ENCODE results near the gene SIAE.

Gene SIAE

GRCh38 chr11:124662106-124662505 lies 11.4 kb downstream of the SIAE start:
- no peak for DNase-seq (ENCODE audit: low spot score)

DNA sequence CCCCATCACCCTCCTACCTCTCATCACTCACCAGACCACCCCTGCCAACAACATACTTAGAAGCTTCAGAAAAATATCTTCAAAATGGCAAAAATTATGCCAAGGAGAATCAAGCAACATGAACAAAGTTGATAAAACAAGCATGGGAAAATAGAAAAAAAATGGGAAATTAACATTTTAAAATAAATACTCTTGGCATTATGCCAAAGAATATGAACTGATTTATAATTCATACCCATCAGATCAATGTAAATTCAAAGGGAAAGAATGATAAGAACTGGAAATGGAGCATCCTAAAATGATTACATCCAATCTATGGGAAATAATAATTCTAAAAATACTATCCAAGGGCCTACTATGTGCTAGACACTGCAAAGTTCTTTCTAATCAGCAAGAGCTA lies 12.0 kb downstream of the SIAE start:
- DNase-seq (ENCODE audit: low spot score): no peak

DNA sequence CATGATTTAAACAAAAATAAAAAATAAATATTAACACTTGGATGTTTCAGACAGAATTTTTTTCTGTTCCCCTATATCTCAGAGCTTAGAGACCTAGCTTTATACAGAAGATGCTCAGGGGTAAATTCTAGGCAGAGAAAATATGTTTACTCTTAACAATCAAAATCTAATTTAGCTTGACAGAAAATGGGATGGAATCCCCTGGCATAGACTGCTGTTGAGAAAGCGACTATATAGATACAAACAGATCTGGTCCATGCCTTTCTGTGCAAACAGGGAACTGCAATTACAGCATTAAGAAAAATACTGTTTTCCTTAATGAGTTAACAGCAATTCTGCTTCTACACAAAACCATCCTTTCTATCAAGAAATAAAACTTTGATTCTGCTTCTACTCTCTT lies 14.6 kb downstream of the SIAE start:
- DNase-seq (ENCODE audit: low spot score): no peak

GRCh38 chr11:124658501-124658900 lies 15.0 kb downstream of the SIAE start:
- DNase-seq (ENCODE audit: low spot score): no peak

- DNase-seq (ENCODE audit: low spot score): no peak
Observed at GRCh38 chr11:124657904-124658303, 15.6 kb downstream of the SIAE start.

DNA sequence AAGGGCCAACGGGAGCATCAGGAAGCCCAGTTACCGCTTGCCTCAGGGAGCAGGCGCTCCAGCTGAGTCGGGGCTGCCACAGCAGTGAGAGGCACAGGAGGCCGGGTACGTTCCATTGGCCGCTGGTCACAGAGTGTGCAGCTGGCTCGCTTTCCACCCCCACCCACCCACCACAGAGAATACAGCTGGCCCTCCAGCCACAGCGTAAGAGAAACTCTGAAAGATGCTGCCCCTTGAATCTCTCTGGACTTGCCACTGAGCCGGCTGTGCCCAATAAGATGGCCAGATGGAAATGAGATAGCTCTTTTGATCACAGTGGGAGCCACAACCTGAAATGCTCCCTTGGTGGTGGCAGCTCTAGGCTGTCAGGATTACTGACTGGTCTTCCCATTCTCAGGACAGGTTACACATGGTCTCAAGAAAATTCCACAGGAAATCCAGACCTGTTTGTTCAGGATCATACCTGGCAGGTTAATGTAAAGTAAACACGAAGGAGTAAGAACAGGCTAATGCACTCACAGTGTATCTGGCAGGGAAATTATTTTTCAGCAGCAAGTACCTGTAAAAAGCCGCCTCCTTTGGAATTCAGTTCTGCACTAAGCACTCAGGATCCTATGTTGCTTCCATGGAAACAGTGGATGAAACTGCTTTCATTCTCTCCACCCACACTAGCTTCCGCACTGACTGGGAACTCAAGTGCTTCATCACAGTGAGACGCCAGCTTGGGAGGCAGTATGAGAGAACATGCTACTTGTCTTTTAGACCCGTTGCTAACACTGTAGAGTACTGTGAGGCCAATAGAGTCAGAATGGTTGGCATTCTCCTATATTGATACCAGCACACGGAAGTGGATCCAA lies 16.5 kb downstream of the SIAE start:
- no peak for DNase-seq (ENCODE audit: low spot score)

GRCh38 chr11:124648610-124649009 lies 24.9 kb downstream of the SIAE start:
- no peak for DNase-seq (ENCODE audit: low spot score)

- DNase-seq (ENCODE audit: low spot score): no peak
Observed at GRCh38 chr11:124646148-124646547, 27.4 kb downstream of the SIAE start.

- DNase-seq (ENCODE audit: low spot score): peak; percentile 68
Observed at GRCh38 chr11:124644426-124645280, 28.9 kb downstream of the SIAE start.

- no peak for DNase-seq (ENCODE audit: low spot score)
Observed at GRCh38 chr11:124643605-124644425, 29.7 kb downstream of the SIAE start.

- no peak for DNase-seq (ENCODE audit: low spot score)
Observed at GRCh38 chr11:124643042-124643604, 30.4 kb downstream of the SIAE start.

DNA sequence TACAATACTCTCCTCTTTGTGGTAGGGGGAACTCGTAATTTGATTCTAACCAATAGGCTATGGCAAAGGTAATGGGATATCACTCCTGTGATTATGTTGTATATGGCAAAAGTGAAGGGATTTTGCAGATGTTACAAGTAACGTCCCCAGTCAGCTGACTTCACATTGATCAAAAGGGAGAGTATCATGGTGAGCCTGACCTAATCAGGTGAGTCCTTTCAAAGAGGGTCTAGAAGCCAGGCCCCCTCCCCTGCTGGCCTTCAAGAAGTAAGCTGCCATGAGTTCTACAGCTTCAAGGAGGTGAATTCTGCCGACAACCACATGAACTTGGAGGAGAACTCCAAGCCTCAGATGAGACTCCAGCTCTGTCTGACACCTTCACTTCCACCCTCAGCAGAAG lies 30.9 kb downstream of the SIAE start:
- no peak for DNase-seq (ENCODE audit: low spot score)

DNA sequence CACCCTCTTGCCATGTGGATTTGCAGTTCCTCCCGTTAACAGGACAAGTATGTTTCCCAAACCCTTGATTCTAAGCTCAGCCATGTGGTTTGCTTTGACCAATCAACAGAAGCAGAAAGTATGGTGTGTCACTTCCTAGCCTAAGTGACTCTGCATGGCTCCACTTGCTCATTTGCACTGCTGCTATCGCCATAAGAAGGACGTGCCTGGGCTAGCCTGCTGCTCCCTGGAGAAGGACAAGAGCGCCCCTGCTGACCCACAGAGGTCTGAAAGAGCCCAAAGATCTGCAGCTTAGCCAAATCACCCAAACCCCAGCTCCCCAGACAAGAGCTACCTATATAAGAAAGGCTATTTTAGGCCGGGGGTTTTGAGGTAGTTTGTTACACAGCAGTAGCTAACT lies 32.9 kb downstream of the SIAE start:
- no peak for DNase-seq (ENCODE audit: low spot score)

DNA sequence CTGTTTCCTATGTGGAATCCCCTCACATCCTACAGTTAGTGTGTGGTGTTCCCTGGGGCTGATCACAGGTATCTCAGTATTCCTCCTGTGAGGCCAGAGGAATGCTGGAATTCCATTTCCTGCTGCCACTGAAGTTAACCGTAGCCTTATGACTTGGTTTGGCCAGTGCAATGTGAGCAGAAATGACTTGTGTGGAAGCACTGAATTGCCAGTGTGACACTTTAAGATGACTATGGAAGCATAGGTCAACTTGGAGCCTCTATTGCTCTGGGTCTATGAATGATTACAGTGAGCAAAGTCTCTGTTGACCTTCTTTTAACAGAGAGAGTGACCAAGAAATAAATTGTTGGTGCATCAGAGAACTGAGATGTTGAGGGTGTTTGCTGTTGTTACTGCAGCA lies 34.4 kb downstream of the SIAE start:
- no peak for DNase-seq (ENCODE audit: low spot score)

- DNase-seq (ENCODE audit: low spot score): no peak
Observed at GRCh38 chr11:124638500-124638899, 35.0 kb downstream of the SIAE start.

DNA sequence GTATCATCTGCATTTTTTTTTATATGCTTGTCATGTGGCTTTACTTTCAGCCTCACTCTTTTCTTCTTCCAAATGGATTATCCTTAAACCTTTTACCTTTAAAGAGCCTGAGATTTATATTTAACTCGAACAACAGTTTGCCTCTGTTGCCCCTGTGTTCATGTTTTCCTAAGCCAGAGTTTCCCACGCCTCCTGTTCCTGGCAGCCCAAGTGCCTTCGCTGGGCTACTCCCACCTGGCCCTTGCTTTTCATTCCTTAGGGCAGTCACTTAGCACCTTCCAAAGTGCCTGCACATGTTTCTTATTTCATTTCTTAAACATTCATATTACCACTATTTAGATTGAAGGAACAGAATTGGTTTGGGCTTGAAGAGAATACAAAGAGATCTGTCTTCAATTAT lies 37.6 kb downstream of the SIAE start:
- DNase-seq (ENCODE audit: low spot score): no peak

DNA sequence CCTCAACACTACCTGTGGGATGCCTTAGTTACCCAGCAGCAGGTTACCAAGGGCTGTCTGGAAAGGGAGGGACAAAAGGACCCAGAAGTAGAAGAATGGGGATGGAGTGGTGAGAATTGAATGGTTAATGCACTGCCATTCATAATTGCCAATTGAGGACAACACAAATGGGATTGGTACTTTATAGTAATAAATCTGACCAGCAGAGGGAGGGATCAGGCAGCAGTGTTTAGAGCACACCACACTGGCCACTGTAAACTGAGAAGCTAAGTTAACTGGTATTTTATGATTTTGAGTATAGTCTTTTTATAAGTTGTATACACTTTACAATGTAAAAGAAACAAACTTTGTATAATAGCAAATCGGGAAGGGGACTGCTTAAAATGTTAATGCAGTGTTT lies 40.2 kb downstream of the SIAE start:
- no peak for DNase-seq (ENCODE audit: low spot score)

DNA sequence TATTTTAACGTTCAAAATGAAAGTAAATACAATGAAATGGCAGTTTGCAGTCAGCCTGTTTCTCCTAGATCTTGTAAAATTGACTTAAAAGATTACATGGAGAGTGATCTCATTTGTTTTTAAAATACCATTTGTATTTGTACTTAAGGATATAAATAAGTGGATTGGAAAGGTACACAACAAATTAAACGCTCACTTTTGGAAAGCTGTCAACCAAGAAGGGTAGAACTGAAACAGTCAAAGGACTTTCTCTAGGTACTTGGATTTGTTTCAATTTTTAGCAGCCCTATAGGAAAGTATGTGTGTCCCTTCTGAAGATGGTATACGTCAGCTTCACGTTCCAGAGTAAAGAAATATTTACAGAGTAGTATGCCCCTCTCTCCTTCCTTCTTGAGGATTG lies 43.6 kb downstream of the SIAE start:
- DNase-seq (ENCODE audit: low spot score): no peak

- no peak for DNase-seq (ENCODE audit: low spot score)
Observed at GRCh38 chr11:124627546-124627945, 46.0 kb downstream of the SIAE start.

GRCh38 chr11:124625504-124626168 lies 47.9 kb downstream of the SIAE start:
- no peak for DNase-seq (ENCODE audit: low spot score)

DNA sequence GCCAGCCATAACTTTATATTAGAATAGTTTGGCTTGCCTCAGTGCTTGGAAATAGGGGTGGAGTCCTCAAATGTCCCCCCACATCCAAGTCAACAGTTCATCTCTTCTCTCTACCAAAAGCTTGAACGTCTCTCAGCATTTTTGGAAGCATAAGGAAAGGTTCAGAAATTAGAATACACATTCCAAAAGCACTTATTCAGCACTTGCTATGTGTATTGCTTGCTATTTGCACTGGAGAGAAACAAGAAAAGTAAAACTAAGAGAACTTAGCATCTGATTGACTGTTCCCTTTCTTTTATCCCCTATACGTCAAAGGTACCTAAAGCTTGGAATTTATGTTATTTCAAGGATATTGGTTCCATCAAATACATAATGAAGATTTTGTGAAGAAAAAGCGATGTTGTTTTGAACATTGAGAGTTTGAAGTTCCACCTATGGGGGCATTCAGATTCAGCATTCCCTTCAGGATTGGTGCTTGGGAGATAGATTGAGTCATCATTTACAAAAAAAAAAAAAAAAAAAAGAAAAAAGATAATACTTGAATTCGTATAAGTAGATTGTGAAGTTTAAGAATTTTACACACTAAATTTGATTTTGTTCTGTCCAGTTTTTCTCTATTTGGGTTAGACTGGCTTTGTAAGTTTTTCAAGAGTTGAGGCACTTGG lies 49.5 kb downstream of the SIAE start:
- DNase-seq (ENCODE audit: low spot score): no peak

Measured in LoVo (cell line).